HEK293 (cell line): ENCODE results near the gene TMEM150C.
"Not testable (repeated sequence)": the region's sequence is repeated elsewhere in the genome, so short reads cannot be mapped to it uniquely, and the experiment has no call there.

Source experiments
- CTCF ChIA-PET: fragments of 350-600 bp; formaldehyde crosslinking; extraction: SDS; loops from one replicate; lab custom pipeline; 2021; ENCODE audit warnings: antibody characterized with exemption; lab: Yijun Ruan, JAX
- POLR2A ChIA-PET: fragments of 300-600 bp; formaldehyde crosslinking; extraction: SDS; loops from one replicate; lab custom pipeline; 2020; ENCODE audit warnings: antibody characterized with exemption, inconsistent platforms; lab: Yijun Ruan, JAX
- H3K27ac ChIP-seq: fragments of 200-500 bp; sonication (Bioruptor generic); 2 replicates; pipeline ENCODE4 v1.5.1; 2014; ENCODE audit warnings: low read depth, low read length, control low read depth, inconsistent platforms; ENCODE audit errors: extremely low read depth
- H3K36me3 ChIP-seq, 2 experiments: fragments of 200-500 bp in 1 of 2; sonication (Bioruptor generic) in 1 of 2; 1 replicate in 1 of 2; 2 replicates in 1 of 2; pipeline ENCODE4 v1.5.1; 2014 to 2017; ENCODE audit warnings: inconsistent platforms in 2 of 2, low read length in 2 of 2; ENCODE audit not compliant: control insufficient read depth in 2 of 2, insufficient read depth in 1 of 2
- H3K4me1 ChIP-seq: fragments of 200-500 bp; sonication (Bioruptor generic); 2 replicates; pipeline ENCODE4 v1.5.1; 2014; ENCODE audit warnings: mild to moderate bottlenecking, low read length, inconsistent platforms; ENCODE audit not compliant: control insufficient read depth, insufficient read depth
- H3K4me3 ChIP-seq: 2 replicates; pipeline ENCODE4 v1.5.1; 2011; ENCODE audit warnings: low read depth, mild to moderate bottlenecking, control low read depth, low read length, moderate library complexity
- H3K9me3 ChIP-seq: fragments of 200-500 bp; sonication (Bioruptor generic); 2 replicates; pipeline ENCODE4 v1.5.1; 2014; ENCODE audit warnings: low read depth, low read length, inconsistent platforms; ENCODE audit not compliant: control insufficient read depth, insufficient read depth
- GLIS1 ChIP-seq: fragments of 450-650 bp; formaldehyde crosslinking; IDR thresholded peaks from 2 replicates; pipeline ENCODE4 v1.5.1; 2016; ENCODE audit warnings: missing biosample characterization, missing genetic modification characterization
- MEIS1 ChIP-seq: sonication (generic); formaldehyde crosslinking; IDR thresholded peaks from 2 replicates; pipeline ENCODE4 v1.8.1; 2022; ENCODE audit warnings: missing genetic modification reagents, mild to moderate bottlenecking, borderline replicate concordance
- PRDM10 ChIP-seq: fragments of 450-650 bp; formaldehyde crosslinking; IDR thresholded peaks from 2 replicates; pipeline ENCODE4 v1.5.1; 2016; ENCODE audit warnings: missing biosample characterization, missing genetic modification characterization
- ZBTB11 ChIP-seq: fragments of 450-650 bp; formaldehyde crosslinking; conservative IDR thresholded peaks from 2 replicates; pipeline ENCODE4 v1.5.1; 2016; ENCODE audit warnings: low read depth, missing biosample characterization, missing genetic modification characterization
- ZNF112 ChIP-seq: fragments of 450-650 bp; formaldehyde crosslinking; IDR thresholded peaks from 2 replicates; pipeline ENCODE4 v1.5.0; 2017; ENCODE audit warnings: missing biosample characterization, missing genetic modification characterization
- ZNF146 ChIP-seq: fragments of 450-650 bp; formaldehyde crosslinking; IDR thresholded peaks from 2 replicates; pipeline ENCODE4 v1.5.1; 2016; ENCODE audit warnings: missing biosample characterization, missing genetic modification characterization
- ZNF169 ChIP-seq: fragments of 450-650 bp; formaldehyde crosslinking; IDR thresholded peaks from 2 replicates; pipeline ENCODE4 v1.5.1; 2016; ENCODE audit warnings: missing biosample characterization, missing genetic modification characterization
- ZNF280C ChIP-seq: fragments of 450-650 bp; formaldehyde crosslinking; IDR thresholded peaks from 2 replicates; pipeline ENCODE4 v1.5.1; 2016; ENCODE audit warnings: missing biosample characterization, missing genetic modification characterization
- ZNF280D ChIP-seq: fragments of 450-650 bp; formaldehyde crosslinking; IDR thresholded peaks from 2 replicates; pipeline ENCODE4 v1.5.1; 2016; ENCODE audit warnings: missing biosample characterization, missing genetic modification characterization
- ZNF529 ChIP-seq: fragments of 450-650 bp; formaldehyde crosslinking; IDR thresholded peaks from 2 replicates; pipeline ENCODE4 v1.5.1; 2017; ENCODE audit warnings: missing genetic modification characterization, missing biosample characterization; ENCODE audit not compliant: insufficient replicate concordance
- ZNF555 ChIP-seq: fragments of 450-650 bp; formaldehyde crosslinking; conservative IDR thresholded peaks from 2 replicates; pipeline ENCODE4 v1.5.1; 2017; ENCODE audit warnings: missing biosample characterization, mild to moderate bottlenecking, missing genetic modification characterization, inconsistent platforms
- ZNF580 ChIP-seq: fragments of 450-650 bp; formaldehyde crosslinking; IDR thresholded peaks from 2 replicates; pipeline ENCODE4 v1.5.1; 2016; ENCODE audit warnings: missing biosample characterization, missing genetic modification characterization
- ZNF585B ChIP-seq: fragments of 450-650 bp; formaldehyde crosslinking; IDR thresholded peaks from 2 replicates; pipeline ENCODE4 v1.5.1; 2016; ENCODE audit warnings: missing biosample characterization, missing genetic modification characterization
- ZNF692 ChIP-seq: fragments of 450-650 bp; formaldehyde crosslinking; IDR thresholded peaks from 2 replicates; pipeline ENCODE4 v1.5.1; 2016; ENCODE audit warnings: missing biosample characterization, missing genetic modification characterization

Gene TMEM150C

GRCh38 chr4:82547850-82548249, 13.9 kb downstream of the TMEM150C start:
- H3K27ac ChIP-seq, CTCF ChIA-PET, H3K36me3 ChIP-seq, H3K9me3 ChIP-seq, H3K4me3 ChIP-seq, POLR2A ChIA-PET, H3K4me1 ChIP-seq: not testable (repeated sequence)
- TF ChIP-seq ZNF580 (tag by site-specific recombination) (peak; percentile 74; the same call in 1 of the 2 replicates), ZNF280D (0 out of 2 replicates have a peak, but pooled peaks have one; percentile 58), ZNF146 (peak; percentile 82)

- POLR2A ChIA-PET: no interaction called here
Measured at GRCh38 chr4:82543131-82543530, 18.7 kb downstream of the TMEM150C start.

More at GRCh38 chr4:82543131-82543530, 18.7 kb downstream of the TMEM150C start:
- no peak overlapping the region for H3K4me3 ChIP-seq
- CTCF ChIA-PET: no interaction called here
- TF ChIP-seq ZNF280C (tag by site-specific recombination) (no peak), ZNF169 (tag by site-specific recombination) (no peak), ZBTB11 (tag by site-specific recombination) (no peak), MEIS1 (CRISPR knock-in tag) (no peak), ZNF112 (tag by site-specific recombination) (no peak), GLIS1 (no peak), ZNF692 (no peak), PRDM10 (no peak), ZNF555 (tag by site-specific recombination) (no peak), ZNF529 (tag by site-specific recombination) (no peak), ZNF585B (no peak)
- no peak overlapping the region for H3K27ac ChIP-seq
- H3K36me3 ChIP-seq: no peaks in the 10 kb centered on the region
- H3K4me1 ChIP-seq: no peaks in the 10 kb centered on the region
- no peaks in the 10 kb centered on the region for H3K9me3 ChIP-seq
